Thyroid gland (tissue), 4 donors: ENCODE measurements around the gene PRDX3. TPM values are rescaled to one million over a fixed set of nuclear protein-coding genes. Genes with fewer than 3 reads are reported as not detected.
"Not testable (repeated sequence)": the region's sequence is repeated elsewhere in the genome, so short reads cannot be mapped to it uniquely, and the experiment has no call there.

ENCODE experiments used
- DNase-seq, 2 donors: peaks; one replicate each; pipeline ENCODE4 v3.0.0-alpha.2; 2019
- H3K27ac ChIP-seq, 3 donors: fragments of 200-600 bp; sonication (generic); 1 replicate in 2 of 3; 2 replicates in 1 of 3; pipeline ENCODE4 v1.5.1; 2016 to 2019; ENCODE audit warnings: mild to moderate bottlenecking in 1 of 3, moderate library complexity in 1 of 3
- H3K27me3 ChIP-seq: fragments of 200-600 bp; sonication (generic); one replicate; pipeline ENCODE4 v1.5.1; 2019
- H3K36me3 ChIP-seq, 2 donors: fragments of 200-600 bp; sonication (generic); one replicate each; pipeline ENCODE4 v1.5.1; 2016 to 2019
- H3K4me1 ChIP-seq, 2 donors: fragments of 200-600 bp; sonication (generic); one replicate each; pipeline ENCODE4 v1.5.1; 2017 to 2019
- H3K4me3 ChIP-seq, 3 donors: fragments of 200-600 bp; sonication (generic); replicated peaks in 1 of 3; 1 replicate in 2 of 3; 2 replicates in 1 of 3; pipeline ENCODE4 v1.5.1; 2016; ENCODE audit warnings: mild to moderate bottlenecking in 1 of 3
- H3K9me3 ChIP-seq: fragments of 200-600 bp; sonication (generic); one replicate; pipeline ENCODE4 v1.5.1; 2017
- CTCF ChIP-seq, 6 experiments: fragments of 200-600 bp in 3 of 6; fragments of 450-650 bp in 3 of 6; sonication (generic) in 3 of 6; IDR thresholded peaks; one replicate each; pipeline ENCODE4 v1.5.1; 2016 to 2019; ENCODE audit warnings: antibody characterized with exemption in 6 of 6, mild to moderate bottlenecking in 2 of 6, inconsistent platforms in 1 of 6, moderate library complexity in 1 of 6
- POLR2A ChIP-seq, 2 donors: fragments of 450-650 bp; IDR thresholded peaks; one replicate each; pipeline ENCODE4 v1.6.1; 2017; ENCODE audit warnings: antibody characterized with exemption in 2 of 2, mild to moderate bottlenecking in 2 of 2, moderate library complexity in 1 of 2
- whole genome bisulfite sequencing, 2 donors: methylation state at CpG; one replicate each; pipeline ENCODE4 v1.1.5; 2017; 5-methylcytosine and 5-hydroxymethylcytosine counted together
- intact Hi-C: fragments of 100-400 bp; cut with DNase I; formaldehyde crosslinking; loops from one replicate; pipeline ENCODE4 v1.15.1; 2023
- total RNA-seq, 4 donors: library from RNA; depleted of rRNA; stranded (reverse); fragments of >200 nt; gene quantifications; one replicate each; pipeline ENCODE4 v1.2.3, GENCODE V29; 2016

Gene PRDX3
- total RNA-seq, 4 donors from 2014 or later = 137 to 299 (median 243) TPM

GRCh38 chr10:119190954-119191785 is 12.6 kb upstream of the PRDX3 start:
- TF ChIP-seq CTCF (IDR thresholded peaks at IDR 0.05) (no peak), POLR2A (IDR thresholded peaks at IDR 0.05) (no peak)
- 57 to 68% methylated on average over 5 of the region's 5 CpGs for WGBS, 2 donors
- H3K9me3 ChIP-seq = no peaks in the 10 kb centered on the region
- DNase-seq = no peak
- H3K4me3 ChIP-seq = no peak overlapping the region
- intact Hi-C loops = no loop called here
- no peaks in the 10 kb centered on the region for H3K4me1 ChIP-seq
- no peaks in the 10 kb centered on the region for H3K27me3 ChIP-seq
- H3K27ac ChIP-seq = no peak overlapping the region
- no peaks in the 10 kb centered on the region for H3K36me3 ChIP-seq

GRCh38 chr10:119190353-119190752 is 11.7 kb upstream of the PRDX3 start:
- Histone ChIP-seq H3K27ac (no peak overlapping the region), H3K36me3 (no peaks in the 10 kb centered on the region), H3K4me1 (no peaks in the 10 kb centered on the region), H3K9me3 (no peaks in the 10 kb centered on the region), H3K27me3 (no peaks in the 10 kb centered on the region), H3K4me3 (no peak overlapping the region)
- DNase-seq = no peak
- intact Hi-C loops = no loop called here
- TF ChIP-seq POLR2A (IDR thresholded peaks at IDR 0.05) (no peak), CTCF (IDR thresholded peaks at IDR 0.05) (no peak)
- 90 to 98% methylated on average over 4 of the region's 4 CpGs for WGBS, 2 donors

- WGBS, 2 donors = 83 to 86% methylated on average over 3 of the region's 3 CpGs
- no peak for DNase-seq
- Histone ChIP-seq H3K36me3 (no peaks in the 10 kb centered on the region), H3K27me3 (no peaks in the 10 kb centered on the region), H3K4me3 (no peak overlapping the region), H3K9me3 (no peaks in the 10 kb centered on the region), H3K27ac (no peak overlapping the region), H3K4me1 (no peaks in the 10 kb centered on the region)
- intact Hi-C loops = no loop called here
- no peak for TF ChIP-seq POLR2A (IDR thresholded peaks at IDR 0.05)
- no peak for TF ChIP-seq CTCF (IDR thresholded peaks at IDR 0.05)
These were observed 11.2 kb upstream of the PRDX3 start for GRCh38 chr10:119189811-119190282.

DNA sequence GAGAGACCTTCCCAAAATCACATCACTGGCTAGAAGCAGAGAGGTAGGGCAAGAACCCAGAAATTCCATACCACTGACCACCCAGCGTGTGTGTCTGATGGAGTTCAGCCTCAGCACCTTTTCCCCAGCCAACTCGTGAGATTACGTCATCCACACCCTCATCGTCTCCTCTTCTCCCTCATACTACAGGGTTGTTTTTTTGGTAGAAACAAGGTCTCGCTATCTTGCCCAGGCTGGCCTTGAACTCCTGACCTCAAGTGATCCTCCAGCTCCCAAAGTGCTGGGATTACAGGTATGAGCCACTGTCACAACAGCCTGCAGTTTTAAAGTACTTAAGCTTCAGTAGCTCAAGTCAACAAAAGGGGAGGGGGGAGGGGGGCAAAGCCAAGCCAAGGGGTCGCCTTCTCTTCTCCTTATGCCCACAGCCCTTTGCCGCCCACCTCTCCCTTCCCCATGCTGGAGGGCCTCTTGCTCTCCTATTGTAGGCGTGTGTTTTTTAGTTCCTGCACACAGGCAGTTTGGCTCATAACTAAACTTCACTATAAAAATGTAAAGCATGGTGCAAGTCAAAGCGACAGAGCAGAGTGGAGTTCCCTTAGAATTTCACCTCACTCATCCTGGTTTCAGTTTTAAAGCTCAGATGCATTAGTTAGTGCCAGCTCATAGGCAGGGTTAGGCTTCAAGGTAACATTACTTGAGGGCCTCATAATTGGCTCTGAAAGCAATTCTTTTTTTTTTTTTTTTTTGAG is 5.2 kb upstream of the PRDX3 start:
- Histone ChIP-seq H3K36me3 (no peaks in the 10 kb centered on the region), H3K27ac (peak overlapping the region in 1 of 3 donors; percentile 12), H3K4me1 (peaks cover 13 to 15% of the 10 kb centered on the region in 2 donors), H3K4me3 (no peak overlapping the region), H3K27me3 (no peaks in the 10 kb centered on the region), H3K9me3 (no peaks in the 10 kb centered on the region)
- TF ChIP-seq POLR2A (IDR thresholded peaks at IDR 0.05) (no peak), CTCF (IDR thresholded peaks at IDR 0.05) (no peak)
- 66 to 76% methylated on average over 9 of the region's 9 CpGs for WGBS, 2 donors
- intact Hi-C loops = no loop called here
- peak in 1 of 2 donors; percentile 5 for DNase-seq

GRCh38 chr10:119180850-119181400 is 2.3 kb upstream of the PRDX3 start:
- H3K9me3 ChIP-seq, H3K36me3 ChIP-seq, H3K27me3 ChIP-seq, intact Hi-C loops, H3K4me3 ChIP-seq: not testable (repeated sequence)
- peaks cover 21 to 22% of the 10 kb centered on the region in 2 donors for H3K4me1 ChIP-seq
- WGBS, 2 donors = 56 to 57% methylated on average over 7 of the region's 7 CpGs
- peak; percentile 39 to 44 for DNase-seq
- H3K27ac ChIP-seq = peak overlapping the region in 2 of 3 donors; percentile 18 to 43
